Activated gamma-delta T cell treated with anti-CD3 and anti-CD28 coated beads, Interleukin-2, amount 50 U/mL, for 16 hours (primary cell): ENCODE data around the gene TOGARAM1.
A peak's percentile ranks its signal among the peaks of the same experiment; 100 is the strongest.

ENCODE experiments used
- DNase-seq: peaks from one replicate; pipeline ENCODE4 v3.0.0-alpha.2; 2020; ENCODE audit warnings: low read depth

The TOGARAM1 gene, protein sequence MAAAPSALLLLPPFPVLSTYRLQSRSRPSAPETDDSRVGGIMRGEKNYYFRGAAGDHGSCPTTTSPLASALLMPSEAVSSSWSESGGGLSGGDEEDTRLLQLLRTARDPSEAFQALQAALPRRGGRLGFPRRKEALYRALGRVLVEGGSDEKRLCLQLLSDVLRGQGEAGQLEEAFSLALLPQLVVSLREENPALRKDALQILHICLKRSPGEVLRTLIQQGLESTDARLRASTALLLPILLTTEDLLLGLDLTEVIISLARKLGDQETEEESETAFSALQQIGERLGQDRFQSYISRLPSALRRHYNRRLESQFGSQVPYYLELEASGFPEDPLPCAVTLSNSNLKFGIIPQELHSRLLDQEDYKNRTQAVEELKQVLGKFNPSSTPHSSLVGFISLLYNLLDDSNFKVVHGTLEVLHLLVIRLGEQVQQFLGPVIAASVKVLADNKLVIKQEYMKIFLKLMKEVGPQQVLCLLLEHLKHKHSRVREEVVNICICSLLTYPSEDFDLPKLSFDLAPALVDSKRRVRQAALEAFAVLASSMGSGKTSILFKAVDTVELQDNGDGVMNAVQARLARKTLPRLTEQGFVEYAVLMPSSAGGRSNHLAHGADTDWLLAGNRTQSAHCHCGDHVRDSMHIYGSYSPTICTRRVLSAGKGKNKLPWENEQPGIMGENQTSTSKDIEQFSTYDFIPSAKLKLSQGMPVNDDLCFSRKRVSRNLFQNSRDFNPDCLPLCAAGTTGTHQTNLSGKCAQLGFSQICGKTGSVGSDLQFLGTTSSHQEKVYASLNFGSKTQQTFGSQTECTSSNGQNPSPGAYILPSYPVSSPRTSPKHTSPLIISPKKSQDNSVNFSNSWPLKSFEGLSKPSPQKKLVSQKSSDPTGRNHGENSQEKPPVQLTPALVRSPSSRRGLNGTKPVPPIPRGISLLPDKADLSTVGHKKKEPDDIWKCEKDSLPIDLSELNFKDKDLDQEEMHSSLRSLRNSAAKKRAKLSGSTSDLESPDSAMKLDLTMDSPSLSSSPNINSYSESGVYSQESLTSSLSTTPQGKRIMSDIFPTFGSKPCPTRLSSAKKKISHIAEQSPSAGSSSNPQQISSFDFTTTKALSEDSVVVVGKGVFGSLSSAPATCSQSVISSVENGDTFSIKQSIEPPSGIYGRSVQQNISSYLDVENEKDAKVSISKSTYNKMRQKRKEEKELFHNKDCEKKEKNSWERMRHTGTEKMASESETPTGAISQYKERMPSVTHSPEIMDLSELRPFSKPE (N-terminal part only)

DNA sequence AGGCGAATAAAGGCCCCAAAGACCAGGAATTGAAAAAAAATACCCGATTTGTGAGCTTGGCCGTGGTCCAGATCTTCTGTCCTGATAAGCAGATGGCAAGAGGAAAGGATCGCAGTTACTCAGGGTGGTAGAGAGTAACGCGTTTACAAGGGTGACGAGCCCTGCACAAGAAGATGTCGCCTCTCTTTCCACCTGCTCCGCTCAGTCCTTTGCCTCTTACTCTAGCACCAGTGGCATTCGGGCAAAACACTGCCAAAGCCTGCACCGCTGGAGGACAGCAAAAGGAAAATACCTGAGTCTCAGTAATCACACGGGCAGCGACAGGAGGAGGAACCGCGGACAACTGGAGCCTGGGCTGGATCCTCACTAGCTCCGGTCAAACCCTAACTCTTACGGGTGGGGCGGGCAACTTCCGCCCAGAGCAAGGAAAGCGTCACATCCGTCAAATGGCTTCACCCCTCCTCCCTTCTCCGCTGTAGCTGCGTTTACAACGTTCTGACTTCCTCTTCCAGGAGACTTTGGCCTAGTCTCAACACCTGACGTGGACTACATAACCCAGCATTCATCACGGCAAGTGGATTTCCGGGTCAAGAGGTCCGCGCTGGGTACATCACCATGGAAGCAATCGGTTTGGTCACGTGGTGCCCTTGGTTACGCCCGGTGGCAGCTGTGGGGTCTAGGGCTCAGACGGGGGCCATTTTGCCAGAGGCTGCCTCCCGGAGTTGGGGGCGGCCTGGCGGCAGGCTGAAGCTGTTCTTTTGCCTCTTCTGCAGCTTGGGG, at the start of gene TOGARAM1, which contains the start of gene KLHL28:
Gene TOGARAM1, plus strand, starts transcription at position 637 of the 780 bp plus-strand sequence. CDS start 232 bp downstream, outside the sequence.
Gene KLHL28, minus strand, starts transcription at position 394 of the 780 bp plus-strand sequence. CDS start 16,019 bp downstream, outside the sequence.
- DNase-seq, result peak; percentile 92

DNA sequence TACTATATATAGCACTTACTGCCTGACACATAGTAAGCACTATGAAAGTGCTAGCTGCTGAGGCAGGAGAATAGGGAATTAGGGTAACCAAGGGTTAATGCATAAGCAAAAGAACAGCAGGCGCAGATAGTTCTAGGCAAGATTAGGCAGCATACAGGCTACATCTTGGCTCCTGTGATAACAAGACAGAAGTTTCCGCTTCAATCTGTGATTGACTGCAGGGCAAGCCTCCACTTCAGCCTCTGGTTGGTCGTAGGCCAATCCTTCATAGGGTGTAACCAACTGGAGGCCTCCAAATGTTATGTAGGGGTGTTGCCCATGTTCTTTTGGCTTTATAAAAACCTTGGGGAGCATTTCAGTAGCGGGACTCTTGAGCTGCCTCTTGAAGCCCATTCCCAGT, 47.1 kb upstream of the TOGARAM1 start:
- no peak for DNase-seq

DNA sequence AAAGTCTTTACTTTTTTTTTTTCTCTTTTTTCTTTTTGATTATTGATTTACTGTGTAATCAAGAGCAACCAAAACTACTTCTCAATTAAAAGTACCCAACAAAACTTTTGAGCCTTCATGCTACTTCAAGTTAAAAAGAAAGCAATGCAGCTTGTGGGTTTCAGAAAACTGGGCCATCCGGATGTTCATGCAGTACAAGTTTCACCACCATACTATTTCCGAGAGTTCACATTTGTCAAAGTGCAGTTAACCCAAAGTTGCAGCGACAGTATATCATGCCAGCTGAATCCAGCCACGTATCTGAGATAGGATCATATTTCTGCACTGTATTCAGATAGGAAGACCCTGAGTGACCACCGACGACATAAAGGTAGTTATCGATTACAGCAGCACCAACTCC, 33.2 kb upstream of the TOGARAM1 start:
- DNase-seq, result no peak

DNA sequence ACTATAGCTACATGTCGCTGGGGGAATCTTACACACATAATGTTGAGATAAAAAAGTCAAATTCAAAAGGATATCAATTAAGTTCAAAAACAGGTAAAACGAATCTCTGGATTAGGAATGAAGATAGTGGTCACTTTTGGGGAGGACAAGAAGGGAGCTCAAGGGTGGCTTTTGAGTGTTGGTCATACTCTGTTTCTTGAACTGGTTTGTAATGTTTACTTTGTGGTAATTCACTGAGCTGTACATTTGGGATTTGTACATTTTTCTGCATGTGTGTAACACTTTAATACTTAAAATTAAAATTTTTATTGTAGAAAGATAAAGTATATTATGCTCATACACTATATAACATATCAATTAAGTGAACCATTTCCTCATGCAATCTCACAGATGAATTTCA, 26.8 kb upstream of the TOGARAM1 start:
- no peak for DNase-seq

DNA sequence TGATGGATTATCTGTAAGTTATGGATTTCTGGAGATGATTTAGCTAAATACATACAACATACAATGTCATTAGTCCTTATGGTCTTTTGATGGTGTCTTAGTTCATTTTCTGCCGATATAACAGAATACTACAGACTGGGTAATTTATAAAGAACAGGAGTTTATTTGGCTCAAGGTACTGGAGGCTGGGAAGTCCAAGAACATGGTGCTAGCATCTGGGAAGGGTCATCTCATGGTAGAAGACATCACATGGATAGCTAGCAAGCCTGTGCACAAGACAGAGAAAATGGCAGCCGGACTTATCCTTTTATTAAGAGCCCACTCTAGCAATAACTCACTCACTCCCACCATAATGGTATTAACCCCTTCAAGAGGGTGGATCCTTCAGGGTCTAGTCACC, 24.4 kb upstream of the TOGARAM1 start:
- no peak for DNase-seq

DNA sequence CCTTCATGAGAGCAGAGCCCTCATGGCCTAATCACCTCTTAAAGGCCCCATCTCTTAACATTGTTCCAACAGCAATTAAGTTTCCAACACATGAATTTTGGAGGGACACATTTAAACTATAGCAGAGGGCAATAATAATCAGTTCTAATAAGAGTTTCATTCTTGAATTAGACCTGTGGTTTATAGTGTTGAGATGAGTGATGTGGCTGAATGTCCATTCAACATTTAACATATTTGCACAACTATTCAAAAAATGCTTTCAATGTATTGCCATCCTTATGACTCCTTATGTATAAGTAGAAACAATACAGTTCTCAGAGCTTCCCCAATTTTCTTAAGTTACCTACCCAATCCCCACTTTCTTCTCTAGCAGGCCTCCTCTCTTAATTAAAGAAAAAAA, 21.8 kb upstream of the TOGARAM1 start:
- no peak for DNase-seq

DNA sequence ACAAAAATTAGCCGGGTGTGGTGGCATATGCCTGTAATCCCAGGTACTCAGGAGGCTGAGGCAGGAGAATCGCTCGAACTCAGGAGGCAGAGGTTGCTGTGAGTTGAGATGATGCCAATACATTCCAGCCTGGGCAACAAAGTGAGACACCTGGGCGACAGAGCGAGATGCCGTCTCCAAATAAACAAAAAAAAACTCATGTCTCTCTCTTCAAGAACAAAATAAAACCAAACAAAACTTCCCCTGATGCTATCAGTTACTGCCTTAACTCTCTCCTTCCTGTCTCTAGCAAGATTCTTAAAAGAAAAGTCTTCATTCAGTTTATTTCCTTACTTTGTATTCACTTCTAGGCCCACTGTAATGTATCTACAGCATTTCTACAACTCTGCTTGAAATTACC, 21.0 kb upstream of the TOGARAM1 start:
- no peak for DNase-seq

DNA sequence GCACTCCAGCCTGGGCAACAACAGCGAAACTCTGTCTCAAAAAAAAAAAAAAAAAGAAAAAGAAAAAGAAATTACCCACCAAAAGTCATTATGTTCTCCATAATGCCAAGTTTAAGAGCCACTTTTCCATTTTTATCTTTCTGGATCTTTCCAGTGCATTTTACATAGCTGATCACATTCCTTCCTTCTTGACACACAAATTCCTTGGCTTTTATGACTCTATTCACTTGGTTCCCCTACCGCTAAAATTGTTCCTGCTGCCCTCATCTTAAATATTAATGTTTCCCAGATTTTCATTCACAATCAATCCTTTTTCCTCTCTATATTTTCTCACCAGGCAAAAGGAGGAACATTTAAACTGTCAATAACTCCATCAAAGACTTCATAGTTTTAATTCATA, 20.4 kb upstream of the TOGARAM1 start:
- no peak for DNase-seq

DNA sequence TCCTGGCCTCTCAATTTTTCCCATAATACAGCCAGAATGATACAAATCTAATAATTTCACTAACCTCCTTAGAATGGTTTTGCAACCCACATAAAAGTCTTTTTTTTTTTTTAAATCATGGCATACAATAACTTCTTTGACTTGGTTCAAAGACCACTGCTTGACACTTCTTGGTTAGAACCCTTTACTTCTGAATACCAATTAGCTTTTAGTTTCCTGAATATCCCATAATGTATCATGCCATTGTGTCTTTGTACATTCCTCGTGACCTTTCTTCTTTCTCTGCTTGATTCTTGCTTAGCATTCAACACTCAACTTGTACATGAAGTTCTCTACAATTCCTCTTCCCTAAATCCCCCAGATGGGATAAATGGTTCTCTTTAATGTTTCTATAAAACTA, 19.6 kb upstream of the TOGARAM1 start:
- DNase-seq, result no peak

DNA sequence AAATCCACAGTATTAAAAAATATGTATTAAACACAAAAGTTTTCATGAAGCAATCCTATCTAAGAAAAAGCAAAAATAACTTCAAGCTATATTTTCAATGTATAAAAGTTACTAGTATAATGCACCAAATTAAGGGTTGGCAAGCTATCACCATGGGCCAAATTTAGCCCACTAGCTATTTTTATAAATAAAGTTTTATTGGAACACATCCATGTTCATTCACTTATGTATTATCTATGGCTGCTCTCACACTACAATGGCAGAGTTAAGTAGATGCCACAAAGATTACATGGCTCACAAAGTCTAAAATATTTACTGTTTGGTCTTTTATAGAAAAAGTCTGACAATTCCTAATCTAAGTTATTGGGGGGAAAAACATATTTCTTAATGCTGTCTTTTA, 17.9 kb upstream of the TOGARAM1 start:
- DNase-seq, result no peak

DNA sequence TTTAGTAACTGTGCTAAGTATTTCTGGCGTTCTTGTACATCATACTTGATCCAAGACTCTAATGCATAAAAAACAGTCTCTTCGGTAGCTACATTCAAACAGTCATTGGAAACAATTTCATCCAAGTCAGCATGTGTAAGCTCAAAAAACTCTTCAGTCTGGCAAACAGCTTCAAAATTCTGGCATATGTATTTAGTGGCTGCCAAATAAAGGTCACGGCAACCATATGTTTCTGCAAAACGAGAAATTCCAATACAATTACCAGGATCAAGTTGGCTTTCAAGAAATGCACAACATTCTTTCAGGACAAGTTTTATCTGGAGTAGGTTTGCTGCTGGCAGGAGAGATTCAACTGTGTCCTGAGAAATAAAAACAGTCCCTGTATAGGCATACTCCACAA, 16.7 kb upstream of the TOGARAM1 start:
- DNase-seq, result no peak

DNA sequence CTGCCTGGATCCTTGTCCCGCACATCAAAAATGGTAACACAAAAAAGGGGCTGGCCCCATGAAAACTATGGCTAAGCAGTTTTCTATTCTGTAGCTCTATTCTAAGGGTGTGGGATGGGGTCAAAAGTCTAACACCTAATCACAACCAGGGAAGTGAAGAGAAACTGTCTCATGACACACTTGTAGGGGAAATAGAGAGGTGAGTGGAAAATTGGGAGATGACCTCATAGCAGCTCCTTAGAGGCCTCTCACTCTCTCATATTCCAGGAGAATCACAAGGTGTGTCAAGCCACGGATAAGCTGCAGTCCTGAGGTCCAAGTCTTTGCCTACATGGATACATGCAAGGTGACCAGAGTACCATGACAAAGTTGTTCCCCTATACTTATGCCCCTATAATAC, 10.9 kb upstream of the TOGARAM1 start:
- no peak for DNase-seq

DNA sequence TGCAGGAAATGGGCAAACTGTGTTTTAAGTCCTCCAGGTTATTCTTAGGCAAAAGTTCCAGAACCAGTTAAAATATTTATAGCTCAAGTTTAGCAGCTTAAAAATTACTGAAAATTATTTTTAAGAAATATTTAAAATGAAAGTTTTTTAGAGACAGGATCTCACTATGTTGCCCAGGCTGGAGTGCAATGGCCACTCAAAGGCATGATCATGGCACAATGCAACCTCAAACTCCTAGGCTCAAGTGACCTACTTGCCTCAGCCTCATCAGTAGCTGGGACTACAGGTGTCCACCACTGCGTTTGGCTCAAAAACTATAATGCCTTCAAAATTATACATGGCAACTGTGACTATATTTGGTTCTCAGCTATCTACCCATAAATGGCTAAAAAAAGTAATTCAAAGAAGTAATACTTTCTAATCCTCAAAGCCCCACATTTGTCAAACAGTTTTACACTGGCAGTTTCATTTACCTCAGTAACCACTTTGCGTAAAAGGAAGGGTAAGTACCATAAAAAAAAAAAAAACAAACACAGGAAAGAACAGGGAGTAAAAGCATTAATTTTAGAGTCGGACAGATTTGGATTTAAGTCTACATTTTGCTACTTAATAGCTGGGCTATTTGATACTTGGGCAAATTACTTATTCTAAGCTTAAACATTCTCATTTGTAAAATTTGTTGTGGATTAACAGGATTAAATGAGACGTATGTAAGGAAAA, 9.4 kb upstream of the TOGARAM1 start:
- no peak for DNase-seq

DNA sequence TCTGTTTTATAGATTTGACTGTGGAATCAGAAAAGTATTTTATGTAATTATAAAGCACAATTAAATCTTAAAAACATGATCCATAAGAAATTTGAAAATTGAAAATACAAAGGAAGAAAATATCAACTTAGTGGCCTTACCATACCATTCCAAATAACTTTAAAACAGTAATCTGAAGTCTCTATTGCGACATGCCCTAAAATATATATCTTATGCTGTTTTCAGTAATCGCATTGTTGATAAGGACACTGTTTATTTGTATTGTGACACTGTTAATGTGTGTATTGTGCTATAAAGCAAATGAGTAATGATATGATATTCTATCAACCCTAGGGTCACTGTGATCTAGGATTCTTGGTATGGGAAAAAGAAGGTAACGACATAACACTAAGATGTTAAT, 7.2 kb upstream of the TOGARAM1 start:
- no peak for DNase-seq

DNA sequence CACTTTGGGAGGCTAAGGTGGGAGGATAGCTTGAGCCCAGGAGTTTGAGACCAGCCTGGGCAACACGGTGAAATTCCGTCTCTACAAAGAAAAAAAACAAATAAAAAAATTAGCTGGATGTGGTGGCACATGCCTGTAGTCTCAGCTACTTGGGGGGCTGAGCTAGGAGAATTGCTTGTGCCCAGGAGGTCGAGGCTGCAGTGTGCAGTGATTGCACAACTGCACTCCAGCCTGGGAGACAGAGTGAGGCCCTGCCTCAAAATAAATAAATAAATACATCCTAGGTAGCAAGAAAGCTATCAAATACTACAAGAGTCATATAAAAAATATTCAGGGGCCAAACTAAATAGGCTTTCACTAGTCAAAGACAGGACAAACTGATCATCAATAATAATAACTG, 6.5 kb upstream of the TOGARAM1 start:
- DNase-seq, result no peak

DNA sequence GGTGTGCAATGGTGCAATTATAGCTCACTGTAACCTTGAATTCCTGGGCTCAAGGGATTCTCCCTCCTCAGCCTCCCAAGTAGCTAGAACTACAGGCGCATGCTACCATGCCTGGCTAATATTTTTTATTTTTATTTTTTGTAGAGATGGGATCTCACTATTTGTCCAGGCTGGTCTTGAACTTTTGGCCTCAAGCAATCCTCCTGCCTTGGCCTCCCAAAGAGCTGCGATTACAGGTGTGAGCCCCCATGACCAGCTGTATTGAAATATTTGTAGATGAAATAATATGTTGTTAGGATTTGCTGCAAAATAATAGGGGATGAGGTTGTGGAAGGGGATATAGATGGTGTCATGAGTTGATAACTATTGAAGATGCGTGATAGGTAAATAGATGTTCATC, 5.1 kb upstream of the TOGARAM1 start:
- DNase-seq, result no peak

DNA sequence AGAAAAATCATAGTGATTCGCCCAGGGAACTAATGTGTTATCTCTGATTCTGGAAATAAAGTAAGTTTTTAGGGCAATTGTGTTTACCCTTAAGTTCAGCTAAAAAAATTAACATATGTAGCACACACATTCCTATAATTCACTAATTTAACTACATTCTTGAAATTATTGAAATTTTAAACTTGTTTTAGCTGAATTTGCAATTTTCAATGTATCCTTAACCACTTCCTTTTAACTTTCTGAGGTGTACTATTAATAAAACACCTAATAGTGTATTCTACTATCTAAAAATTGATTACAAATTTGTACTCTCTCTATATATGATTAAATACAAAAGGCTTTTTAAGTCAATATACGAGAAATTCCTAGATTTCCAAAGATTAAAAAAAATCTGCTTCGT, 2.5 kb upstream of the TOGARAM1 start:
- no peak for DNase-seq

DNA sequence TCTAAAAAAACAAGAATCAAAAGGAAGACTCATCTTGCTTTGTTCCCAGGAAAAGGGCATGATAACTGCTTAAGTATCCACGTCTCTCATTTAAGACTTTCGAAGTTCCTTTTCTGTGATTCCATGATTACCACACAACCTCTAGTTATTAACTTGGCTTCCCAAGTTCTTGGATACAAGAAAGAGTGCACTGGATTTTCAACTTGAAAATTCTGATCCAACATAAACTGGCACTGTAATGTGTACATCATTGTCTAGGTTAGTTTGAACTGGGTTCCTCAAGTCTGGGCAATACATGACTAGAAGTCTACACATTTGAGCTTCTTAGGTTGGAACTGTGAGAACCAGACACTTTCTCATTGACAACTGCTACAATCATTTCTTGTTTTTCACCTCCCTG, 1.8 kb upstream of the TOGARAM1 start:
- no peak for DNase-seq

DNA sequence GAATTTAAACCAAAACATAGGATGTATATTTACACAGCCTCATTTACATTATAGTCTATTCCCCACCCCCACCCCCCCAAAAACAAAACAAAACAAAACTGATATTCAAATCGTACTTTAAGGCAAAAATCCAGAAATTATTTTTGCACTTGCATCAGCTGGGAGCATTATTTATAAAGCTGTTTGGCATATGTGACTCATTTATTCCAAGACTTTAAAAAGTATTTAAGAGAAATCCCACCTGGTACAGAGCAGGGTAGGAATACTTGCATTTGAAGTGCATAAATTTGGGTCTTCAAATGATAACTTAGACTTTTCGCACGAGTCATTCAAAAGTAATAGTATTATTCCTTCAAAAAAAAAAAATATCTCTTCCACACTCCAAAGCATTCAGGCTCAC, 1.3 kb upstream of the TOGARAM1 start:
- DNase-seq, result no peak

DNA sequence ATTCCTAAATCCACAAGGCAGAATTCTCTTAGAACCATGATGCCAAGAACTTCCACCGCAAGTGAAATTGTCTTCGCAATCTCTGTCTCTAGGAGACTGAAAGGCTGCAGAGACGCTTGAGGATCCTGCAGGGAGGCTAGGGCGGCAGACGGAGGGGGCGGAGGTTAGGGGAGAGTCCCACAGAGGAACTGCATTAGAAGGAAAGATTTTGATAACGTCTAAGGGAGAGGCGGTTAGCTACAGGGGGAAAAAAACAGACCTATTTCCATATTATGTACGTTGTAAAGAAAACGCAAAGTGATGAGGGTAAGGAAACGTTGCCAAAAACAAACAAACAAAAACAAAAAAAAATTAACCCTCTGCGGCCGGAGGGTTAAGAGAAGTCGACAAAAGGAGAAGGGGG, 838 bp upstream of the TOGARAM1 start:
- DNase-seq, result peak; percentile 44
